NCI-H524 (cell line): ENCODE results near the gene EDN2.

ENCODE experiments used
- DNase-seq, 2 experiments: peaks; one replicate each; lab custom pipeline; 2025; lab: John Stamatoyannopoulos, UW

EDN2 gene

GRCh38 chr1:41483001-41483850 lies 1.3 kb downstream of the EDN2 start:
- DNase-seq = peak; percentile 95 to 97

GRCh38 chr1:41482001-41482765 lies 2.3 kb downstream of the EDN2 start:
- DNase-seq = peak; percentile 79 to 83

- no peak for DNase-seq
Observed at GRCh38 chr1:41481109-41481775, 3.2 kb downstream of the EDN2 start.

- no peak for DNase-seq
Observed at GRCh38 chr1:41480204-41481108, 4.0 kb downstream of the EDN2 start.

- no peak for DNase-seq
Observed at GRCh38 chr1:41479808-41480160, 4.7 kb downstream of the EDN2 start.

GRCh38 chr1:41479000-41479807 lies 5.3 kb downstream of the EDN2 start:
- DNase-seq = no peak

- no peak for DNase-seq
Observed at GRCh38 chr1:41478118-41478748, 6.2 kb downstream of the EDN2 start.

GRCh38 chr1:41476807-41477361 lies 7.6 kb downstream of the EDN2 start:
- DNase-seq = no peak

GRCh38 chr1:41475859-41476567 lies 8.5 kb downstream of the EDN2 start:
- DNase-seq = no peak

GRCh38 chr1:41475346-41475745 lies 9.1 kb downstream of the EDN2 start:
- no peak for DNase-seq

- peak; percentile 32 to 74 for DNase-seq
Observed at GRCh38 chr1:41474490-41475271, 9.8 kb downstream of the EDN2 start.

GRCh38 chr1:41473738-41474362 lies 10.6 kb downstream of the EDN2 start:
- DNase-seq = no peak

- DNase-seq = no peak
Observed at GRCh38 chr1:41471658-41472057, 12.8 kb downstream of the EDN2 start.

- DNase-seq = peak; percentile 24 to 74
Observed at GRCh38 chr1:41469706-41470105, 14.8 kb downstream of the EDN2 start.

GRCh38 chr1:41468122-41468762 lies 16.2 kb downstream of the EDN2 start:
- DNase-seq = no peak

GRCh38 chr1:41467673-41468072 lies 16.8 kb downstream of the EDN2 start:
- peak in 1 of 2 experiments; percentile 34 for DNase-seq

- DNase-seq = no peak
Observed at GRCh38 chr1:41466146-41466545, 18.3 kb downstream of the EDN2 start.

- no peak for DNase-seq
Observed at GRCh38 chr1:41465741-41466140, 18.7 kb downstream of the EDN2 start.
